ENCODE measurements around the gene OXCT2. TPM values are rescaled to one million over a fixed set of nuclear protein-coding genes. Genes with fewer than 3 reads are reported as not detected.

Gene OXCT2
- total and polyA plus RNA-seq, 12 donors = 0.06 to 2.4 (median 0.42) TPM; not detected in 1

DNA sequence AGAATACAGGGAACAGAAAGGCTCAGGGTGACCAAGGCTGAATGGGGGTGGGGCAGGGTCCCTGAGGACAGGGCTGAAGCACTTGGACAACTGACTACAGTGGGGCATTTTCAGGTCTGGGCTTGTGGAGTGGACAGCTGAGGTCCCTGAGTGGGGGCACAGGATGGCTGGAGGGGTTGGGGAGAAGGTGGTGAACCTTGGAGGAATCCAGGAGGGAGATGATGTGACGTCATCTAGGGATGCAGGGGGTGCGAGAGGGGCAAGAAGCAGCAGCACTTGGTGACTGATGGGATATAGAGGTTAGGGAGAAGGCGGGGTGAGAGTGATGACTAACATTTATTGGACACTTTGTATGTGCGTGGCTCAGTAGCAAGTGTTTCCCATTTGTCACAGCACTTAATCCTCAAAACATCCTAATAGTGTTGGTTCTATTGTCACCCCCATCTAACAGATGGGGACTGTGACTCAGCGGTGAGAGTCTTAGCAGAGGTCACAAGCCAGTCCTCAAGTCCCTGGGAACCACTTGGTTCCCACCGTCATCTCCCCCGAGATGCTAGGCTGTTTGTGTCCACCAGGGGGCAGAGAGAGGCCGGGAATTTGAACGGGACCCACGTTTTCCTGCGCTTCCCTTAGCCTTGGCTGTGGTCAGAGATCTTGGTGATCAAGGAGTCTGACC is 45.4 kb upstream of the OXCT2 start:
- TF ChIP-seq POLR2A (IDR thresholded peaks at IDR 0.05) = no peak
- TF ChIP-seq, protein P1, sequence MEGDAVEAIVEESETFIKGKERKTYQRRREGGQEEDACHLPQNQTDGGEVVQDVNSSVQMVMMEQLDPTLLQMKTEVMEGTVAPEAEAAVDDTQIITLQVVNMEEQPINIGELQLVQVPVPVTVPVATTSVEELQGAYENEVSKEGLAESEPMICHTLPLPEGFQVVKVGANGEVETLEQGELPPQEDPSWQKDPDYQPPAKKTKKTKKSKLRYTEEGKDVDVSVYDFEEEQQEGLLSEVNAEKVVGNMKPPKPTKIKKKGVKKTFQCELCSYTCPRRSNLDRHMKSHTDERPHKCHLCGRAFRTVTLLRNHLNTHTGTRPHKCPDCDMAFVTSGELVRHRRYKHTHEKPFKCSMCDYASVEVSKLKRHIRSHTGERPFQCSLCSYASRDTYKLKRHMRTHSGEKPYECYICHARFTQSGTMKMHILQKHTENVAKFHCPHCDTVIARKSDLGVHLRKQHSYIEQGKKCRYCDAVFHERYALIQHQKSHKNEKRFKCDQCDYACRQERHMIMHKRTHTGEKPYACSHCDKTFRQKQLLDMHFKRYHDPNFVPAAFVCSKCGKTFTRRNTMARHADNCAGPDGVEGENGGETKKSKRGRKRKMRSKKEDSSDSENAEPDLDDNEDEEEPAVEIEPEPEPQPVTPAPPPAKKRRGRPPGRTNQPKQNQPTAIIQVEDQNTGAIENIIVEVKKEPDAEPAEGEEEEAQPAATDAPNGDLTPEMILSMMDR (IDR thresholded peaks at IDR 0.05) = peak; percentile 73 to 96 (median 92)
- DNase-seq = peak; percentile 35 to 88 (median 76)
- intact Hi-C loops (cut with DNase I) = loop anchor here (5.0 kb wide), 2 partner anchors 86 to 156 kb away; partner anchors contain the start of gene MYCL (in 2 of the 2)

DNA sequence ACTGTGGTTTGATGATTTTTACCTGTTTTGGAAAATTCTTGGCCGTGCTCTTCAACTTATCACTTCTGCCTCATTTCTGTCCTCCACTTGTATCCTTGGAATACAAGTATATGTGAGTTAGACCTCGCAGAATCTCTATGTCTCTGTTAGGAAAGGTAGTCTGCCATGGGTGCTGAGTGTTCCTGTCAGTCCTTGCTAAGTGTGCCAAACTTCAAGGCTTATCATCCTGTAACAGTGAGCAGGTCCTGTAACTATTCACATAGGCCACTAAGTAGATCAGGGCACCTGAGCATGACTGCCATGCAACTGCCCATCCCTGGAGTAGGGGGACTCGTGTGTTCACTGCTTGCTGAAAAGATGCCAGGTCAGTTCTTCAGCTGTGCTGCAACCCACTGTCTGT is 41.8 kb upstream of the OXCT2 start:
- intact Hi-C loops (cut with DNase I) = no loop called here

More for the DNA sequence above, 45.4 kb upstream of the OXCT2 start:
- H3K36me3 ChIP-seq (replicated peaks in 1 of 2) = no peaks in the 10 kb centered on the region
- H3K4me1 ChIP-seq (replicated peaks in 1 of 2) = no peaks in the 10 kb centered on the region
- no peaks in the 10 kb centered on the region for H3K9me3 ChIP-seq (replicated peaks in 1 of 3)
- H3K27me3 ChIP-seq = no peaks in the 10 kb centered on the region
- H3K4me3 ChIP-seq = no peak overlapping the region
- 13 to 31% (median 13%) methylated on average over 5 to 11 of the region's 11 CpGs for WGBS, 4 donors
- no peak overlapping the region for H3K27ac ChIP-seq

DNA sequence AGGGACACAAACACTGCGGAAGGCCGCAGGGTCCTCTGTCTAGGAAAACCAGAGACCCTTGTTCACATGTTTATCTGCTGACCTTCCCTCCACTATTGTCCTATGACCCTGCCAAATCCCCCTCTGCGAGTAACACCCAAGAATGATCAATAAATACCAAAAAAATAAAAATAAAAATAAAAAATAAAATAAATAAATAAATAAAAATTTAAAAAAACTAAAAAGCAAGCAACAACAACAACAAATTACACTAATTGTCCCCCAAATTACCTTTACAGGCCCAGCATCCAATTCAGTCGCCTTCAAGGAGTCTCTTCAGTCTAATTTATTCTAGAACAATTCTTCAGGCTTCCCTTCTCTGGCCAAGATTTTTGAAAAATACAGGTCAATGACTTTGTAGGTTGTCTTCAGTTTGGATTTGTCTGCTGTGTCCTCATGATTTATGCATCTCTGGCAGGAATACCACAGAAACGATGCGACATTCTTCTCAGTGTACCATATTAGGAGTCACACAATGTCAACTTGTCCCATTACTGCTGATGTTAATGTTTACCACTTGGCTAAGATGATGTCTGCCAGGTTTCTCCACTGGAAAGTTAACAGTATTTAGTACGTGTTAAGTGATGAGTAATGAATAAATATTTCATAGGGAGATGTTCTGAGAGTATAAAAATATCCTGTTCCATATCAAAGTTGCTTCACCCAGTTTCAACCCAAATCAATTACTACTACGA is 37.8 kb upstream of the OXCT2 start:
- Histone ChIP-seq H3K4me1 (replicated peaks in 1 of 2) (no peaks in the 10 kb centered on the region), H3K27ac (no peak overlapping the region), H3K4me3 (no peak overlapping the region), H3K36me3 (replicated peaks in 1 of 2) (no peaks in the 10 kb centered on the region), H3K27me3 (no peaks in the 10 kb centered on the region), H3K9me3 (replicated peaks in 1 of 3) (no peaks in the 10 kb centered on the region)
- DNase-seq = no peak
- WGBS, 4 donors = 61 to 74% (median 68%) methylated on average over 6 of the region's 8 CpGs
- TF ChIP-seq, protein P1 (IDR thresholded peaks at IDR 0.05) = no peak
- TF ChIP-seq POLR2A (IDR thresholded peaks at IDR 0.05) = no peak
- intact Hi-C loops (cut with DNase I) = no loop called here

More for the DNA sequence above, 41.8 kb upstream of the OXCT2 start:
- no peaks in the 10 kb centered on the region for H3K27me3 ChIP-seq
- no peaks in the 10 kb centered on the region for H3K9me3 ChIP-seq (replicated peaks in 1 of 3)
- TF ChIP-seq POLR2A (IDR thresholded peaks at IDR 0.05) = no peak
- TF ChIP-seq, protein P1 (IDR thresholded peaks at IDR 0.05) = no peak
- H3K4me3 ChIP-seq = no peak overlapping the region
- WGBS, 4 donors = 70 to 79% (median 72%) methylated on average over 3 of the region's 3 CpGs
- no peaks in the 10 kb centered on the region for H3K4me1 ChIP-seq (replicated peaks in 1 of 2)
- no peak overlapping the region for H3K27ac ChIP-seq
- H3K36me3 ChIP-seq (replicated peaks in 1 of 2) = no peaks in the 10 kb centered on the region
- DNase-seq = no peak

DNA sequence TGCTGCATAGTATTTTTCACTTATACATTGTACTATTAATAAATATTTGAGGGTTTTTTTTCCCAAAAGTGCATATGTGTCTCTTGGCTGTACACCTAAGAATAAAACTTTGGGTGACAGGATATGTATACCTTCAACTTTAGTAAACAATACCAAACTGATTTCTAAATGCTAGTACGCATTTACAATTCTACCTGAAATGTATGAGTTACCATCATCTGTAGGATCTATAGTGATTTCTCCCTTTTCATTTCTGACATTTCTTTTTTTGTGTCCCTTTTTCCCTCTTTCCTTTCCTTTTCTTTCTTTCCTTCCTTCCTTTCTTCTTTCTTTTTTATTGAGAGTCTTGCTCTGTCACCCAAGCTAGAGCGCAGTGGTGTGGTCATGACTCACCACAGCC is 34.2 kb upstream of the OXCT2 start:
- TF ChIP-seq, protein P1 (IDR thresholded peaks at IDR 0.05) = no peak
- Histone ChIP-seq H3K27me3 (no peaks in the 10 kb centered on the region), H3K4me1 (replicated peaks in 1 of 2) (no peaks in the 10 kb centered on the region), H3K27ac (no peak overlapping the region), H3K36me3 (replicated peaks in 1 of 2) (no peaks in the 10 kb centered on the region), H3K9me3 (replicated peaks in 1 of 3) (no peaks in the 10 kb centered on the region), H3K4me3 (no peak overlapping the region)
- 88 to 96% (median 93%) methylated on average over 2 of the region's 2 CpGs for WGBS, 4 donors
- no peak for DNase-seq
- intact Hi-C loops (cut with DNase I) = no loop called here
